ENCODE measurements around the gene STRN4. TPM values are rescaled to one million over a fixed set of nuclear protein-coding genes. Genes with fewer than 3 reads are reported as not detected.

The STRN4 gene
- total and polyA plus RNA-seq, 8 donors: 54.2 to 97.9 (median 79.0) TPM

Small RNA genes within 50 kb of the gene (microRNA-seq; reads per million reads assigned to microRNA genes)
- gene MIR320E: 1.8 to 4.5 reads per million in 2 donors

Other genes starting within 250 kb of the STRN4 start
- gene CALM3, start 145.1 kb downstream of the STRN4 start, total RNA-seq: 100 to 1,000 TPM; 178 to 225 TPM
- gene CALM3, start 145.1 kb downstream of the STRN4 start, polyA plus RNA-seq (ENCODE audit: insufficient read length in 6 of 6): 100 to 1,000 TPM; 337 to 478 (median 359) TPM
- gene PTGIR, start 121.4 kb downstream of the STRN4 start, total RNA-seq: 10 to 100 TPM in 1 of 2 donors, 1 to 10 TPM in 1; 9.8 to 12.1 TPM
- gene PTGIR, start 121.4 kb downstream of the STRN4 start, polyA plus RNA-seq (ENCODE audit: insufficient read length in 6 of 6): 10 to 100 TPM in 4 of 6 donors, 1 to 10 TPM in 2; 9.2 to 14.1 (median 12.0) TPM
- gene GNG8, start 110.2 kb downstream of the STRN4 start, total RNA-seq: not detected
- 10 to 100 TPM in 2 of 6 donors, 1 to 10 TPM in 4; 5.8 to 16.0 (median 8.9) TPM for gene GNG8, start 110.2 kb downstream of the STRN4 start, polyA plus RNA-seq (ENCODE audit: insufficient read length in 6 of 6)
- 10 to 100 TPM in 1 of 2 donors, 1 to 10 TPM in 1; 6.6 to 15.0 TPM for gene DACT3, start 85.3 kb downstream of the STRN4 start, total RNA-seq
- 10 to 100 TPM; 37.6 to 53.4 (median 45.4) TPM for gene DACT3, start 85.3 kb downstream of the STRN4 start, polyA plus RNA-seq (ENCODE audit: insufficient read length in 6 of 6)
- gene PRKD2, start 29.3 kb downstream of the STRN4 start, total RNA-seq: 10 to 100 TPM; 37.8 to 48.5 TPM
- gene PRKD2, start 29.3 kb downstream of the STRN4 start, polyA plus RNA-seq (ENCODE audit: insufficient read length in 6 of 6): 10 to 100 TPM; 51.3 to 61.4 (median 55.7) TPM
- 10 to 100 TPM; 18.8 to 20.9 TPM for gene FKRP, start 393 bp downstream of the STRN4 start, total RNA-seq
- 10 to 100 TPM; 19.8 to 29.6 (median 25.4) TPM for gene FKRP, start 393 bp downstream of the STRN4 start, polyA plus RNA-seq (ENCODE audit: insufficient read length in 6 of 6)
- gene SLC1A5, start 42.1 kb upstream of the STRN4 start, total RNA-seq: 100 to 1,000 TPM in 1 of 2 donors, 10 to 100 TPM in 1; 79.9 to 172 TPM
- gene SLC1A5, start 42.1 kb upstream of the STRN4 start, polyA plus RNA-seq (ENCODE audit: insufficient read length in 6 of 6): 10 to 100 TPM; 67.2 to 92.5 (median 81.5) TPM
- gene AP2S1, start 104.4 kb upstream of the STRN4 start, total RNA-seq: 100 to 1,000 TPM; 152 to 163 TPM
- gene AP2S1, start 104.4 kb upstream of the STRN4 start, polyA plus RNA-seq (ENCODE audit: insufficient read length in 6 of 6): 100 to 1,000 TPM in 4 of 6 donors, 10 to 100 TPM in 2; 92.3 to 116 (median 106) TPM
- gene ARHGAP35, start 114.5 kb upstream of the STRN4 start, total RNA-seq: 10 to 100 TPM; 52.6 to 53.4 TPM
- 10 to 100 TPM; 35.2 to 54.6 (median 47.5) TPM for gene ARHGAP35, start 114.5 kb upstream of the STRN4 start, polyA plus RNA-seq (ENCODE audit: insufficient read length in 6 of 6)

All from left lung (tissue), 8 donors.